ENCODE results near the gene FOXN3.
"Not testable (repeated sequence)": the region's sequence is repeated elsewhere in the genome, so short reads cannot be mapped to it uniquely, and the experiment has no call there.

Gene FOXN3

GRCh38 chr14:89201645-89202044 is 215.4 kb downstream of the FOXN3 start:
- Histone ChIP-seq H3K4me3 (ENCODE audit: low read length) (no peak overlapping the region), H3K36me3 (ENCODE audit: control insufficient read depth, insufficient read depth, low read length) (no peaks in the 10 kb centered on the region), H3K4me1 (ENCODE audit: control insufficient read depth, insufficient read depth, low read length) (peaks cover 9% of the 10 kb centered on the region), H3K27ac (ENCODE audit: low read length) (no peak overlapping the region), H3K9me3 (ENCODE audit: control insufficient read depth, insufficient read depth, low read length) (no peaks in the 10 kb centered on the region), H3K27me3 (ENCODE audit: control insufficient read depth, insufficient read depth, low read length) (no peaks in the 10 kb centered on the region)
- no peak for DNase-seq (ENCODE audit: low read depth, low spot score)
- WGBS (ENCODE audit: insufficient coverage, insufficient read length): no CpG with 5 or more reads among the region's 4 CpGs

GRCh38 chr14:89199357-89199756 is 217.7 kb downstream of the FOXN3 start:
- H3K36me3 ChIP-seq (ENCODE audit: control insufficient read depth, insufficient read depth, low read length); H3K4me1 ChIP-seq (ENCODE audit: control insufficient read depth, insufficient read depth, low read length); H3K27ac ChIP-seq (ENCODE audit: low read length); H3K27me3 ChIP-seq (ENCODE audit: control insufficient read depth, insufficient read depth, low read length); H3K4me3 ChIP-seq (ENCODE audit: low read length); H3K9me3 ChIP-seq (ENCODE audit: control insufficient read depth, insufficient read depth, low read length); DNase-seq (ENCODE audit: low read depth, low spot score): not testable (repeated sequence)
- WGBS (ENCODE audit: insufficient coverage, insufficient read length): no CpG with 5 or more reads among the region's 3 CpGs

- H3K27ac ChIP-seq (ENCODE audit: low read length): no peak overlapping the region
- H3K27me3 ChIP-seq (ENCODE audit: control insufficient read depth, insufficient read depth, low read length): no peaks in the 10 kb centered on the region
- WGBS (ENCODE audit: insufficient coverage, insufficient read length): no CpG with 5 or more reads among the region's 12 CpGs
- no peak for DNase-seq (ENCODE audit: low read depth, low spot score)
- no peaks in the 10 kb centered on the region; the same call in 1 of the 2 replicates for H3K36me3 ChIP-seq (ENCODE audit: control insufficient read depth, insufficient read depth, low read length)
- no peak overlapping the region for H3K4me3 ChIP-seq (ENCODE audit: low read length)
- peaks cover 6% of the 10 kb centered on the region for H3K4me1 ChIP-seq (ENCODE audit: control insufficient read depth, insufficient read depth, low read length)
- H3K9me3 ChIP-seq (ENCODE audit: control insufficient read depth, insufficient read depth, low read length): no peaks in the 10 kb centered on the region
Observed at GRCh38 chr14:89198544-89199329, 218.3 kb downstream of the FOXN3 start.

GRCh38 chr14:89197623-89198022 is 219.4 kb downstream of the FOXN3 start:
- no peak overlapping the region for H3K4me3 ChIP-seq (ENCODE audit: low read length)
- peaks cover 3% of the 10 kb centered on the region; the same call in 1 of the 2 replicates for H3K4me1 ChIP-seq (ENCODE audit: control insufficient read depth, insufficient read depth, low read length)
- H3K27me3 ChIP-seq (ENCODE audit: control insufficient read depth, insufficient read depth, low read length): no peaks in the 10 kb centered on the region
- no CpG with 5 or more reads among the region's 4 CpGs for WGBS (ENCODE audit: insufficient coverage, insufficient read length)
- H3K36me3 ChIP-seq (ENCODE audit: control insufficient read depth, insufficient read depth, low read length): no peaks in the 10 kb centered on the region; the same call in 1 of the 2 replicates
- H3K9me3 ChIP-seq (ENCODE audit: control insufficient read depth, insufficient read depth, low read length): no peaks in the 10 kb centered on the region
- H3K27ac ChIP-seq (ENCODE audit: low read length): no peak overlapping the region
- no peak for DNase-seq (ENCODE audit: low read depth, low spot score)

- WGBS (ENCODE audit: insufficient coverage, insufficient read length): no CpG with 5 or more reads among the region's 3 CpGs
- Histone ChIP-seq H3K9me3 (ENCODE audit: control insufficient read depth, insufficient read depth, low read length) (no peaks in the 10 kb centered on the region), H3K4me1 (ENCODE audit: control insufficient read depth, insufficient read depth, low read length) (no peaks in the 10 kb centered on the region)
Observed at GRCh38 chr14:89196545-89196944, 220.5 kb downstream of the FOXN3 start.

GRCh38 chr14:89194376-89194775 is 222.7 kb downstream of the FOXN3 start:
- WGBS (ENCODE audit: insufficient coverage, insufficient read length): no CpG with 5 or more reads among the region's 1 CpG
- Histone ChIP-seq H3K27me3 (ENCODE audit: control insufficient read depth, insufficient read depth, low read length) (no peaks in the 10 kb centered on the region), H3K4me1 (ENCODE audit: control insufficient read depth, insufficient read depth, low read length) (no peaks in the 10 kb centered on the region), H3K36me3 (ENCODE audit: control insufficient read depth, insufficient read depth, low read length) (peaks cover 3% of the 10 kb centered on the region; the same call in 1 of the 2 replicates), H3K27ac (ENCODE audit: low read length) (no peak overlapping the region), H3K4me3 (ENCODE audit: low read length) (no peak overlapping the region), H3K9me3 (ENCODE audit: control insufficient read depth, insufficient read depth, low read length) (no peaks in the 10 kb centered on the region)
- no peak for DNase-seq (ENCODE audit: low read depth, low spot score)

More at GRCh38 chr14:89196545-89196944, 220.5 kb downstream of the FOXN3 start:
- Histone ChIP-seq H3K4me3 (ENCODE audit: low read length) (no peak overlapping the region), H3K27ac (ENCODE audit: low read length) (no peak overlapping the region), H3K36me3 (ENCODE audit: control insufficient read depth, insufficient read depth, low read length) (no peaks in the 10 kb centered on the region; the same call in 1 of the 2 replicates), H3K27me3 (ENCODE audit: control insufficient read depth, insufficient read depth, low read length) (no peaks in the 10 kb centered on the region)
- no peak for DNase-seq (ENCODE audit: low read depth, low spot score)

GRCh38 chr14:89190765-89191513 is 226.1 kb downstream of the FOXN3 start:
- WGBS (ENCODE audit: insufficient coverage, insufficient read length): no CpG with 5 or more reads among the region's 11 CpGs

GRCh38 chr14:89188492-89188891 is 228.5 kb downstream of the FOXN3 start:
- no peak for DNase-seq (ENCODE audit: low read depth, low spot score)
- no CpG with 5 or more reads among the region's 3 CpGs for WGBS (ENCODE audit: insufficient coverage, insufficient read length)
- Histone ChIP-seq H3K4me3 (ENCODE audit: low read length) (no peak overlapping the region), H3K27ac (ENCODE audit: low read length) (no peak overlapping the region), H3K9me3 (ENCODE audit: control insufficient read depth, insufficient read depth, low read length) (no peaks in the 10 kb centered on the region), H3K4me1 (ENCODE audit: control insufficient read depth, insufficient read depth, low read length) (no peaks in the 10 kb centered on the region), H3K36me3 (ENCODE audit: control insufficient read depth, insufficient read depth, low read length) (0 out of 2 replicates have a peak, but pooled peaks cover 4% of the 10 kb centered on the region), H3K27me3 (ENCODE audit: control insufficient read depth, insufficient read depth, low read length) (no peaks in the 10 kb centered on the region)

More at GRCh38 chr14:89190765-89191513, 226.1 kb downstream of the FOXN3 start:
- H3K4me3 ChIP-seq (ENCODE audit: low read length): no peak overlapping the region
- H3K4me1 ChIP-seq (ENCODE audit: control insufficient read depth, insufficient read depth, low read length): no peaks in the 10 kb centered on the region
- no peaks in the 10 kb centered on the region for H3K9me3 ChIP-seq (ENCODE audit: control insufficient read depth, insufficient read depth, low read length)
- H3K36me3 ChIP-seq (ENCODE audit: control insufficient read depth, insufficient read depth, low read length): peaks cover 4% of the 10 kb centered on the region; the same call in 1 of the 2 replicates
- DNase-seq (ENCODE audit: low read depth, low spot score): no peak
- no peaks in the 10 kb centered on the region for H3K27me3 ChIP-seq (ENCODE audit: control insufficient read depth, insufficient read depth, low read length)
- H3K27ac ChIP-seq (ENCODE audit: low read length): no peak overlapping the region

GRCh38 chr14:89187501-89187900 is 229.5 kb downstream of the FOXN3 start:
- H3K27me3 ChIP-seq (ENCODE audit: control insufficient read depth, insufficient read depth, low read length): no peaks in the 10 kb centered on the region
- H3K4me3 ChIP-seq (ENCODE audit: low read length): no peak overlapping the region
- no peaks in the 10 kb centered on the region for H3K4me1 ChIP-seq (ENCODE audit: control insufficient read depth, insufficient read depth, low read length)
- H3K27ac ChIP-seq (ENCODE audit: low read length): no peak overlapping the region
- H3K9me3 ChIP-seq (ENCODE audit: control insufficient read depth, insufficient read depth, low read length): no peaks in the 10 kb centered on the region
- WGBS (ENCODE audit: insufficient coverage, insufficient read length): no CpG with 5 or more reads among the region's 6 CpGs
- no peak for DNase-seq (ENCODE audit: low read depth, low spot score)
- 0 out of 2 replicates have a peak, but pooled peaks cover 4% of the 10 kb centered on the region for H3K36me3 ChIP-seq (ENCODE audit: control insufficient read depth, insufficient read depth, low read length)

- no CpG with 5 or more reads among the region's 7 CpGs for WGBS (ENCODE audit: insufficient coverage, insufficient read length)
Observed at GRCh38 chr14:89186856-89187376, 230.1 kb downstream of the FOXN3 start.

More at GRCh38 chr14:89186856-89187376, 230.1 kb downstream of the FOXN3 start:
- no peak overlapping the region for H3K27ac ChIP-seq (ENCODE audit: low read length)
- H3K4me3 ChIP-seq (ENCODE audit: low read length): no peak overlapping the region
- no peaks in the 10 kb centered on the region for H3K27me3 ChIP-seq (ENCODE audit: control insufficient read depth, insufficient read depth, low read length)
- no peak for DNase-seq (ENCODE audit: low read depth, low spot score)
- H3K36me3 ChIP-seq (ENCODE audit: control insufficient read depth, insufficient read depth, low read length): 0 out of 2 replicates have a peak, but pooled peaks cover 4% of the 10 kb centered on the region
- no peaks in the 10 kb centered on the region for H3K4me1 ChIP-seq (ENCODE audit: control insufficient read depth, insufficient read depth, low read length)
- no peaks in the 10 kb centered on the region for H3K9me3 ChIP-seq (ENCODE audit: control insufficient read depth, insufficient read depth, low read length)
